Glutamatergic neuron (in vitro differentiated cells): Measurements from ENCODE around the gene PLPP4. TPM values are rescaled to one million over a fixed set of nuclear protein-coding genes. Genes with fewer than 3 reads are reported as not detected.

Source experiments
- DNase-seq: peaks from one replicate; pipeline ENCODE4 v3.0.0; 2022
- H3K27ac Mint-ChIP-seq: one replicate; pipeline ENCODE4 v1.8.0; 2020; ENCODE audit warnings: mild to moderate bottlenecking, mixed read lengths, inconsistent platforms; ENCODE audit not compliant: unreplicated experiment
- H3K27me3 Mint-ChIP-seq: one replicate; pipeline ENCODE4 v1.8.0; 2020; ENCODE audit warnings: mild to moderate bottlenecking, moderate library complexity, mixed read lengths, inconsistent platforms; ENCODE audit not compliant: unreplicated experiment
- H3K36me3 Mint-ChIP-seq: one replicate; pipeline ENCODE4 v1.8.0; 2020; ENCODE audit warnings: mild to moderate bottlenecking, mixed read lengths, inconsistent platforms; ENCODE audit not compliant: unreplicated experiment
- H3K4me1 Mint-ChIP-seq: one replicate; pipeline ENCODE4 v1.8.0; 2020; ENCODE audit warnings: mild to moderate bottlenecking, low read depth, mixed read lengths, inconsistent platforms; ENCODE audit not compliant: unreplicated experiment
- H3K4me3 Mint-ChIP-seq: one replicate; pipeline ENCODE4 v1.8.0; 2020; ENCODE audit warnings: mild to moderate bottlenecking, mixed read lengths, inconsistent platforms; ENCODE audit not compliant: unreplicated experiment
- H3K9me3 Mint-ChIP-seq: one replicate; pipeline ENCODE4 v1.8.0; 2020; ENCODE audit warnings: mild to moderate bottlenecking, moderate library complexity, mixed read lengths, inconsistent platforms; ENCODE audit not compliant: unreplicated experiment
- total RNA-seq: library from RNA; stranded (reverse); fragmentation: NEBNext Ultra II Directional; extraction: Animal tissue kit (Norgen Biotek cat#: 25700); gene quantifications from one replicate; pipeline ENCODE4 v1.2.1, GENCODE V29; 2021; ENCODE audit not compliant: unreplicated experiment
- TF ChIP-seq, protein P1 (sequence below): fragments of 200-600 bp; sonication (generic); IDR thresholded peaks from one replicate; pipeline ENCODE4 v1.5.0; 2021; ENCODE audit not compliant: partially characterized antibody, unreplicated experiment

PLPP4 gene
- total RNA-seq, 1 donor from 2014 or later = 2.6 TPM

DNA sequence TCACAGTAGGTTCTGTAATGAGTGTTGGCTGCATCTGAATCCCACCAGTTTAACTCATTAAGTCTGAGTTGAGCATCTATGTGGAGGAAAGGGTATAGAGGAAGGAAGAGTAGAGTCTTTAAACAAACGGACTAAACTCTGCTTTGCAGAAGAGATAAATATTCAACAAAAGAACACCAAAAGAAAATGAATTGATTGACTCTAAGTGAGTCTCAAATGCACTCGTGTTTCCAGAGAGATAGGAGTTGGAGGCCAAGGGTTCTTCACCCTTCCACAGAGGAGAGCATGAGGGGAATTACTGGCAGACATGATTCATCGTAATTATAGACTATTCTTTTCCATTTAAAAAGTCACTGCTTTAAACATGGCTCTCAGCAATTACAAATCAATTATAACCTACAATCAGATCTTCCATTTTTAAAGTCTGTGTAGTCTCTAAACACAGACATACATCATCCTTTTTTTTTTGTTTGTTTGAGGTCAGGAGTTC is 56.3 kb downstream of the PLPP4 start:
- peaks cover 12% of the 10 kb centered on the region for H3K4me1 Mint-ChIP-seq
- H3K4me3 Mint-ChIP-seq = no peak overlapping the region
- no peaks in the 10 kb centered on the region for H3K36me3 Mint-ChIP-seq
- H3K27me3 Mint-ChIP-seq = no peaks in the 10 kb centered on the region
- TF ChIP-seq, protein P1, sequence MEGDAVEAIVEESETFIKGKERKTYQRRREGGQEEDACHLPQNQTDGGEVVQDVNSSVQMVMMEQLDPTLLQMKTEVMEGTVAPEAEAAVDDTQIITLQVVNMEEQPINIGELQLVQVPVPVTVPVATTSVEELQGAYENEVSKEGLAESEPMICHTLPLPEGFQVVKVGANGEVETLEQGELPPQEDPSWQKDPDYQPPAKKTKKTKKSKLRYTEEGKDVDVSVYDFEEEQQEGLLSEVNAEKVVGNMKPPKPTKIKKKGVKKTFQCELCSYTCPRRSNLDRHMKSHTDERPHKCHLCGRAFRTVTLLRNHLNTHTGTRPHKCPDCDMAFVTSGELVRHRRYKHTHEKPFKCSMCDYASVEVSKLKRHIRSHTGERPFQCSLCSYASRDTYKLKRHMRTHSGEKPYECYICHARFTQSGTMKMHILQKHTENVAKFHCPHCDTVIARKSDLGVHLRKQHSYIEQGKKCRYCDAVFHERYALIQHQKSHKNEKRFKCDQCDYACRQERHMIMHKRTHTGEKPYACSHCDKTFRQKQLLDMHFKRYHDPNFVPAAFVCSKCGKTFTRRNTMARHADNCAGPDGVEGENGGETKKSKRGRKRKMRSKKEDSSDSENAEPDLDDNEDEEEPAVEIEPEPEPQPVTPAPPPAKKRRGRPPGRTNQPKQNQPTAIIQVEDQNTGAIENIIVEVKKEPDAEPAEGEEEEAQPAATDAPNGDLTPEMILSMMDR = no peak
- H3K9me3 Mint-ChIP-seq = no peaks in the 10 kb centered on the region
- H3K27ac Mint-ChIP-seq = no peak overlapping the region
- DNase-seq = no peak

DNA sequence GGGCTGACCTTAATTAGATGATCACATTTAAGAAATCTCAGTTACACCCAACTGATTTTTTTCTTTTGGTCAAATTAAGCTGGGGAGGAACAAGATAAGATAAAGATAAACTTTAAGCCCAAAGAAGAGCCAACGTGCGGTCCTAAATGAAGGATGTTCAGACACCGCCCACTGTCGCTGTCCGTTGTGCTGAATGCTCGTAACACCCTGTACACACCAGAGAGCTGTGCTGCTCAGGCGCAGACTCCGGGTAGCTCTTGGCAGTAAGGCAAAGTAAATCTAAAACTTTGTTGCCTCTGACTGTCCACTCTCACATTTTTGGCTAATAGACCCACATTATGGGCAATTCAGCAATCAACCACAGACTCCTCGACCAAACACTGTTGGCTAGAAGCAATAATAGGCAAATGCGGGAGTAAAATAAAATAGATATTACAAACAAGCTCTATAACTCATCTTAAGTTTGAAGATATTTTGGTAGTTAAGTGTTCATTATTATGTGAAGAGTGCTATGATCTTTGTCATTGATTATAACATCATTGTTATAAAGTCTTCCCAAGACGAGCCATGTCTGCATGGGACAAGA is 57.1 kb downstream of the PLPP4 start:
- TF ChIP-seq, protein P1 = no peak
- H3K36me3 Mint-ChIP-seq = no peaks in the 10 kb centered on the region
- peaks cover 12% of the 10 kb centered on the region for H3K4me1 Mint-ChIP-seq
- H3K4me3 Mint-ChIP-seq = no peak overlapping the region
- H3K27ac Mint-ChIP-seq = no peak overlapping the region
- no peaks in the 10 kb centered on the region for H3K27me3 Mint-ChIP-seq
- no peak for DNase-seq
- no peaks in the 10 kb centered on the region for H3K9me3 Mint-ChIP-seq

DNA sequence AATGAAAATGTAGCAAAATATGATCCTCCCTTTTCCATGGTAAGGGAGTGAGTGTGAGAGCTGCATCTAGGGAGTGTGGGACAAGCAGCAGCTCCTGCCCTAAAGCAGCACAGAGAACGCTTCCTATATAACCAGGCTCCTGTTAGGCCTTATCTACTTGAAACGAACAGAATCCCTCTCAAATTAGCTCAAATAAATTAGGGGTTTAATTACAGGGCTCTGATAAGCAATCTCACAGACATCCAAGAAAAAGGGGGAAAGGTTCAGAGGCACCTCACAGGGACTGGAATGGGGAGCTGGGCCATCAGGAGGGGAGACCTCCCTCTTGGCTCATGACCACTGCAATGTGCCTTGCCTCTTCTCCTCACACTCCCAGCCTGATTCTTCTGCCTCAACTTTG is 57.9 kb downstream of the PLPP4 start:
- H3K27me3 Mint-ChIP-seq = no peaks in the 10 kb centered on the region
- no peaks in the 10 kb centered on the region for H3K36me3 Mint-ChIP-seq
- no peak overlapping the region for H3K4me3 Mint-ChIP-seq
- no peak overlapping the region for H3K27ac Mint-ChIP-seq
- H3K4me1 Mint-ChIP-seq = peaks cover 12% of the 10 kb centered on the region
- H3K9me3 Mint-ChIP-seq = no peaks in the 10 kb centered on the region
- TF ChIP-seq, protein P1 = no peak
- DNase-seq = no peak

DNA sequence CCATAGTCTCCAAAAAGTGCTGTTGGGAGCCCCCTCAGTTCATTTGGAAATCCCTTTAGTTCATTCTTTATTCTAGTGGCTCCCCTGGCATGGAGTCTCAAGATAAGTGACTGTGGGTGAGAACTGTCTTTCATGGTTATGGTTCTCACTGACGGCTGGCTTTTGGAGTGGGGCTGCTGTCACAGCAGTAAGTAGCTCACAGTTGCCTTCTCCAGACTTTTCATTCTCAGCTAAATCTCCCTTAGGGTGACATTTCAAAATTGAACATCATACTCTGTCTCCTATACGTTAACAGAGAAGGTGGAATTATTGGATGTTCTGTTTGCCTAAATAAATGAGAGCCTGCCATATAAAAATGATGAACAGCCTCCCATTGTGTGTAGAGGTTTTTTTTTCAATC is 58.7 kb downstream of the PLPP4 start:
- H3K4me1 Mint-ChIP-seq = peaks cover 12% of the 10 kb centered on the region
- no peak for DNase-seq
- H3K27me3 Mint-ChIP-seq = no peaks in the 10 kb centered on the region
- no peak overlapping the region for H3K4me3 Mint-ChIP-seq
- TF ChIP-seq, protein P1 = no peak
- H3K9me3 Mint-ChIP-seq = no peaks in the 10 kb centered on the region
- H3K27ac Mint-ChIP-seq = no peak overlapping the region
- no peaks in the 10 kb centered on the region for H3K36me3 Mint-ChIP-seq

DNA sequence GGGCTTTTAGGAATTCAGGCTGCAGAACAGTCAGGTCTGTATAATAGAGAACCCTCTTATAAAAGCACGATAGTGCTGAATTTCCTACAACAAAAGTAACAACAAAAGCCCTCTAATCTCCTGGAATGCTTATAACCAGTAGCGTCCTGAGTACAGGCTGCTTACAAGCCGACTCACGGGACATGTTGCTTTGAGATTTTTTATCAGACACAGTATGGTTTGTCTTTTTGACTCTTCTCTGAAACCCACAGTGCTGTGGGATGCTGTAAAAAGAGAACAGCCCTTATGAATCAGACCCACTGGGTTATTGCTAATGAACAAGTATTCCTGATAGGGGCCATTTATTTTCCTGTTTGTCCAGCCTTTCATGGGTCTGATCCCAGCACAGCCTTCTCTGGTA is 59.4 kb downstream of the PLPP4 start:
- no peak overlapping the region for H3K4me3 Mint-ChIP-seq
- H3K36me3 Mint-ChIP-seq = no peaks in the 10 kb centered on the region
- peaks cover 12% of the 10 kb centered on the region for H3K4me1 Mint-ChIP-seq
- H3K27ac Mint-ChIP-seq = no peak overlapping the region
- TF ChIP-seq, protein P1 = no peak
- H3K27me3 Mint-ChIP-seq = no peaks in the 10 kb centered on the region
- no peaks in the 10 kb centered on the region for H3K9me3 Mint-ChIP-seq
- no peak for DNase-seq
